Brain microvascular endothelial cell (primary cell): Measurements from ENCODE around the gene ITGB2.

Experiments
- DNase-seq: peaks from one replicate; pipeline ENCODE4 v3.0.0-alpha.2; 2020
- H3K27ac ChIP-seq: fragments of 250-450 bp; sonication (Bioruptor Pico); 2 replicates; pipeline ENCODE4 v1.5.1; 2020; ENCODE audit warnings: mild to moderate bottlenecking, moderate library complexity
- H3K27me3 ChIP-seq: fragments of 250-450 bp; sonication (Bioruptor Pico); replicated peaks from 2 replicates; pipeline ENCODE4 v1.5.1; 2020; ENCODE audit warnings: mild to moderate bottlenecking
- H3K36me3 ChIP-seq: fragments of 250-450 bp; sonication (Bioruptor Pico); replicated peaks from 2 replicates; pipeline ENCODE4 v1.5.1; 2020; ENCODE audit warnings: mild to moderate bottlenecking
- H3K4me3 ChIP-seq: 2 replicates; pipeline ENCODE4 v1.5.1; 2011; ENCODE audit warnings: low read depth, mild to moderate bottlenecking, control low read depth, low read length, moderate library complexity
- in situ Hi-C: cut with HindIII; loops from 2 replicates; pipeline ENCODE4 v1.10.0; 2017; ENCODE audit warnings: low sequenced_read_pairs, low pct_ligation_motif_present
- TF ChIP-seq, protein P1 (sequence below): IDR thresholded peaks from 2 replicates; pipeline ENCODE4 v1.5.1; 2011; ENCODE audit warnings: low read depth, mild to moderate bottlenecking, moderate library complexity, low read length, control low read depth, inconsistent platforms; ENCODE audit errors: missing control alignments

Gene ITGB2

DNA sequence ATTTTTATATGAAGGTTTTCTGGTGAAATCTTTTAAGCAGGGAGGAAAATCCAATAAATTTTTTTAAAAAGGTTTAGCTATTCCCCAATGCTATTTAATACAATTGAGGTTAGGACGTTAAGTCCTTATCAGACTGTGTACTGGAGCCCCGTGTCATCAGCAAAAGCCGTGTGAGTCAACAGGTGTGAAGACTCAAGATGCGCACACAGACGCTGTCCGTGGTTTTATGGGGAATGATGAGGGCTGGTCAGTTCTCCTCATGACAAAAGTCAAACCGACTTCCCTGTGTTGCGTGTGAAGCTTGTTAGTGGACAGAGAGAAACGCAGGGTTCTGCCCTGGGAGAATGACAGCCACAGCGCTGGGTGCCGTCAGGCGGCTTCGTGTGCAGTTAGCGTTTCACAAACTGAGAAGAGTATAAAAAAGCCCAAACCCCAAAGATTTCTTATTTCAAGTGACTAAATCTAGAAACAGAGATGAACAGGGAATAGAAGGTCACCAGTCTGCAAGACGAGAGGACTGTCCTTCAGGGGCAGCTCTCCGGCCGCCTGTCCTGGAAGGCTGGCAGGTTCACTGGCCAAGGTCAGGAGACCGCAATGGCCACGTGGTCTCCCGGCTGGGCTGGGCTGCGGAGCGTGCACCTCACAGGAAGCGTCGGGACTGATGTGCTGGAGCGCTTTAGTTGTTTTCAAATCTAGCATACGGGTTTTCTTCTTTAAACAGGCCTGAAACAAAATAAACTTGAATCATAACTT is 69.6 kb downstream of the ITGB2 start:
- peaks cover 47% of the 10 kb centered on the region for H3K36me3 ChIP-seq

DNA sequence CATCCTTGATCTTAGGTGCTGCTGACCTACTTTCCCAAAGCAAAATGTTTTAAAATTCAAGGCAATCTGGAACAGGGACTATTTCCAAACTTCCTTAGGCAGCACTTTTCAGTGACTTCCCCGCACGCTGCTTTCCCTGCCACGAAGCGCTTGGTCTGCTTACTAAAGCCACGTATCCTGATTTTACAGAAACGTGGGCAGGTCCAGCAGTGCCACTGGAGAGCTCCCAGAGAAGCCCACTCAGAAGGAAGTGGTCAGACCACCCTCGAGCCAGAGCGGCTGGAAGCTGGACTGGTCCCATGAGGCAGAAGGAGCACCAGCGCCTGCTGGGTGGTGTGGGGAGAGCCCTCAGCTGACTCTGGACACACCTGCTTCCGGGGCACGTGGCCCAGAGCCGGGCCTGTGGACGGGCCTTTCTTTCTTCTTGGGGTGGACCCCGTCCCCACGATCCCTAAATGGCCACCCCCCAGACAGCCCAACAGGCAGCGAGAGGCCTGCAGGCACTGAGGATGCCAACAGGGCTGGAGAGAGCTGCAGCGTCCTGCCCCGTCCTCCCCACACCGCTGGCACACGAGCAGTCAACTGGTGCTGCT is 70.4 kb downstream of the ITGB2 start:
- in situ Hi-C loops: loop anchor here (10.0 kb wide), 1 partner anchor 46 kb away; the partner anchor contains the start of gene UBE2G2
- H3K27me3 ChIP-seq: no peaks in the 10 kb centered on the region
- no peak overlapping the region for H3K4me3 ChIP-seq
- peaks cover 40% of the 10 kb centered on the region for H3K36me3 ChIP-seq
- DNase-seq: no peak
- TF ChIP-seq, protein P1, sequence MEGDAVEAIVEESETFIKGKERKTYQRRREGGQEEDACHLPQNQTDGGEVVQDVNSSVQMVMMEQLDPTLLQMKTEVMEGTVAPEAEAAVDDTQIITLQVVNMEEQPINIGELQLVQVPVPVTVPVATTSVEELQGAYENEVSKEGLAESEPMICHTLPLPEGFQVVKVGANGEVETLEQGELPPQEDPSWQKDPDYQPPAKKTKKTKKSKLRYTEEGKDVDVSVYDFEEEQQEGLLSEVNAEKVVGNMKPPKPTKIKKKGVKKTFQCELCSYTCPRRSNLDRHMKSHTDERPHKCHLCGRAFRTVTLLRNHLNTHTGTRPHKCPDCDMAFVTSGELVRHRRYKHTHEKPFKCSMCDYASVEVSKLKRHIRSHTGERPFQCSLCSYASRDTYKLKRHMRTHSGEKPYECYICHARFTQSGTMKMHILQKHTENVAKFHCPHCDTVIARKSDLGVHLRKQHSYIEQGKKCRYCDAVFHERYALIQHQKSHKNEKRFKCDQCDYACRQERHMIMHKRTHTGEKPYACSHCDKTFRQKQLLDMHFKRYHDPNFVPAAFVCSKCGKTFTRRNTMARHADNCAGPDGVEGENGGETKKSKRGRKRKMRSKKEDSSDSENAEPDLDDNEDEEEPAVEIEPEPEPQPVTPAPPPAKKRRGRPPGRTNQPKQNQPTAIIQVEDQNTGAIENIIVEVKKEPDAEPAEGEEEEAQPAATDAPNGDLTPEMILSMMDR: no peak
- H3K27ac ChIP-seq: no peak overlapping the region

More for the DNA sequence above, 69.6 kb downstream of the ITGB2 start:
- H3K27me3 ChIP-seq: no peaks in the 10 kb centered on the region
- H3K27ac ChIP-seq: no peak overlapping the region
- DNase-seq: no peak
- H3K4me3 ChIP-seq: no peak overlapping the region
- TF ChIP-seq, protein P1: no peak
- in situ Hi-C loops: loop anchor here (10.0 kb wide), 1 partner anchor 46 kb away; the partner anchor contains the start of gene UBE2G2

DNA sequence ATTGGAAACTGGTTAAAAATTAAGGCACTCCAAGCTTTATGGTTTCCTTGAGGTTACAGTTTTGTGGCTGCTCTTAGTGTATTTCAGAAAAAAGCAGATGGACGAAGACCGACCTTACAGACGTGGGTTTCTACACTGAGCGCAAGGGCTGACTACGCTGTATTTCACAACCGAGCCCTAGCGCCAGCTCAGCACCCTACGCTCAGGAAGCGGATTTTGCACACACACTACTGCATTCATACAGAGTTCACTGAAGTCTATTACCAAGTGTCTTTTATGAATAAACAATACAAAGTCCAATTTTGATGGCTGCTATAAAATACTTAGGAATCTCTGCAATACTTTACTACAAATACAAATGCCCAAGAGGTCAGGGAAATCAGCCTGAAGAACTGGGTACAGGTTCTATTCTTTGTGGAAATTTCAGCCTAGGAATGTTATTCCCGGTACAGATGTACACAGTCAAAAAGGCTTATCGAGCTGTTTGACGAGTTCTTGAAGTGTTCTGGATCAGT is 71.0 kb downstream of the ITGB2 start:
- in situ Hi-C loops: loop anchor here (10.0 kb wide), 1 partner anchor 45 kb away; the partner anchor contains the start of gene UBE2G2
- Histone ChIP-seq H3K36me3 (peaks cover 34% of the 10 kb centered on the region), H3K27ac (no peak overlapping the region), H3K27me3 (peaks cover under 1% of the 10 kb centered on the region), H3K4me3 (no peak overlapping the region)
- DNase-seq: no peak
- TF ChIP-seq, protein P1: no peak

DNA sequence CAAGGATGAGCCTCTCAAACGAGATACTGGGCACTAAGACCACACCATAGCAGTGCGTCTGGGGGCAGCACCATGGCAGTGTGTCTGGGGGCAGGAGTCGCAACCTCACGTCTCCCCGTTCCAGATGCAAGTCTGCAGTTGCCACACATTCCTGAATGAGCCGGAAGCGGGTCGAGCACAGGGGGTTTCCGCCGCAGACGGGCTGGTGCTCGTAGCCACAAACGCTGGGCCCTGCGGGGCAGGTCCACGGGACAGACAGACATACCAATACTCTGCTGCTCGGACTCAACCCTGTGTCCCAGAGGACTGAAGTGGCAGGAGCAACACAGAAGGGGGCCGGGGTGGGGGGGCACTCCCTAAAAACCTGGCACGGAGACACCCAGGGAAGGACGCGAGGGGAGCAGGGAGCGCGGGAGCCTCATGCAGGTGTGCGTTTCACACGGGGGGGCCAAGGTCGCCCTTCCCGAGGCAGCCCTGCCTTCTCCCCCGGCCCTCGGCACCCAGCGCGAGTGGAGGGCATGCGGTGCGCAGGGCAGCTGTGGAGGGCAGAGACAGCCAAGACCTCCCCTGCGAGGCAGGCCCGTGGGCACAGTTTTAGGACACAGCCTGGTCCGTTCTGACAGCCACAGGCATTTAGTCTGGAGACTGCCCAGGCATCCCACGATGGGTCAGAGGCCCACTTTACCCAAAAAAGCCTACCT is 71.7 kb downstream of the ITGB2 start:
- TF ChIP-seq, protein P1: no peak
- Histone ChIP-seq H3K27me3 (peaks cover 4% of the 10 kb centered on the region), H3K4me3 (no peak overlapping the region), H3K27ac (no peak overlapping the region), H3K36me3 (peaks cover 28% of the 10 kb centered on the region)
- in situ Hi-C loops: no loop called here
- DNase-seq: no peak

DNA sequence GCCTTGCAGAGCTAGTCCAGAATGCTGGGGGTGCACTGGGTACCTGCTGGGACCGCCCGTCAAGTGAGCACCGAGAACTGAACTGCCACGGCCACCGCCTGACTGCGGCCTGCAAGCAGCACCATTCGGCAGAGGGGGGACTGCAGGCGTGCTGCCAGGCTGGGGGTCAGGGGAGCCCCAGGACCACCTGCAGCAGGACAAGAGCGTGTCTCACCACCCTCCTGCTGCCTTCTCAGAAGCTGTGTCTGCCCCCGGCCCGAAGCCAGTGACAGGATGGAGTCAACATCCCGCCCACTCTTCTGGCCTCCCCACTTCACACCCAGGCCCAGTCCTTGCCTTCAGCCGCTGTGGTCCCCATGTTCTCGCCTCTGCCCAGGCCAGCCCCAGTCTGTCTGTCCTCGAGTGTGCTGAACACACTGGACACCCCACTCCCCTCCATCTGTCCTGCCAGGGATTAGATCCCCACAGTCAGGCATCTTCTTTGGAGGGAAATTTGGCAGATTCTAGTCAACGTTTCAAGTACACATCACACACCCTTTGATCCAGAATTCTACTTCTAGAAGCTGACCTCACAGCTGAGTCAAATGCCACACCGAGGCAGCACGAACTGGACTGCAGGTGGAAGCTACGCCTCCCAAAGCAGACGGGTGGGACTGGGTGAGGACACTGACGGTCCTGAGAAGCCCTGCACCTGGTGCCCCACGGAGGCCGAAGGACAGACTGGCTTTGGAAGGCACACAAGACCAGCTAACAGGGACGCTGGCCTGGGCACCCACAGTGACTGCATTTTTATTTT is 73.2 kb downstream of the ITGB2 start:
- no peak for DNase-seq
- TF ChIP-seq, protein P1: no peak
- H3K27ac ChIP-seq: no peak overlapping the region
- H3K27me3 ChIP-seq: peaks cover 13% of the 10 kb centered on the region
- in situ Hi-C loops: no loop called here
- H3K36me3 ChIP-seq: peaks cover 20% of the 10 kb centered on the region
- no peak overlapping the region for H3K4me3 ChIP-seq
